ENCODE results near the gene PEAR1.

The PEAR1 gene, protein sequence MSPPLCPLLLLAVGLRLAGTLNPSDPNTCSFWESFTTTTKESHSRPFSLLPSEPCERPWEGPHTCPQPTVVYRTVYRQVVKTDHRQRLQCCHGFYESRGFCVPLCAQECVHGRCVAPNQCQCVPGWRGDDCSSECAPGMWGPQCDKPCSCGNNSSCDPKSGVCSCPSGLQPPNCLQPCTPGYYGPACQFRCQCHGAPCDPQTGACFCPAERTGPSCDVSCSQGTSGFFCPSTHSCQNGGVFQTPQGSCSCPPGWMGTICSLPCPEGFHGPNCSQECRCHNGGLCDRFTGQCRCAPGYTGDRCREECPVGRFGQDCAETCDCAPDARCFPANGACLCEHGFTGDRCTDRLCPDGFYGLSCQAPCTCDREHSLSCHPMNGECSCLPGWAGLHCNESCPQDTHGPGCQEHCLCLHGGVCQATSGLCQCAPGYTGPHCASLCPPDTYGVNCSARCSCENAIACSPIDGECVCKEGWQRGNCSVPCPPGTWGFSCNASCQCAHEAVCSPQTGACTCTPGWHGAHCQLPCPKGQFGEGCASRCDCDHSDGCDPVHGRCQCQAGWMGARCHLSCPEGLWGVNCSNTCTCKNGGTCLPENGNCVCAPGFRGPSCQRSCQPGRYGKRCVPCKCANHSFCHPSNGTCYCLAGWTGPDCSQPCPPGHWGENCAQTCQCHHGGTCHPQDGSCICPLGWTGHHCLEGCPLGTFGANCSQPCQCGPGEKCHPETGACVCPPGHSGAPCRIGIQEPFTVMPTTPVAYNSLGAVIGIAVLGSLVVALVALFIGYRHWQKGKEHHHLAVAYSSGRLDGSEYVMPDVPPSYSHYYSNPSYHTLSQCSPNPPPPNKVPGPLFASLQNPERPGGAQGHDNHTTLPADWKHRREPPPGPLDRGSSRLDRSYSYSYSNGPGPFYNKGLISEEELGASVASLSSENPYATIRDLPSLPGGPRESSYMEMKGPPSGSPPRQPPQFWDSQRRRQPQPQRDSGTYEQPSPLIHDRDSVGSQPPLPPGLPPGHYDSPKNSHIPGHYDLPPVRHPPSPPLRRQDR

DNA sequence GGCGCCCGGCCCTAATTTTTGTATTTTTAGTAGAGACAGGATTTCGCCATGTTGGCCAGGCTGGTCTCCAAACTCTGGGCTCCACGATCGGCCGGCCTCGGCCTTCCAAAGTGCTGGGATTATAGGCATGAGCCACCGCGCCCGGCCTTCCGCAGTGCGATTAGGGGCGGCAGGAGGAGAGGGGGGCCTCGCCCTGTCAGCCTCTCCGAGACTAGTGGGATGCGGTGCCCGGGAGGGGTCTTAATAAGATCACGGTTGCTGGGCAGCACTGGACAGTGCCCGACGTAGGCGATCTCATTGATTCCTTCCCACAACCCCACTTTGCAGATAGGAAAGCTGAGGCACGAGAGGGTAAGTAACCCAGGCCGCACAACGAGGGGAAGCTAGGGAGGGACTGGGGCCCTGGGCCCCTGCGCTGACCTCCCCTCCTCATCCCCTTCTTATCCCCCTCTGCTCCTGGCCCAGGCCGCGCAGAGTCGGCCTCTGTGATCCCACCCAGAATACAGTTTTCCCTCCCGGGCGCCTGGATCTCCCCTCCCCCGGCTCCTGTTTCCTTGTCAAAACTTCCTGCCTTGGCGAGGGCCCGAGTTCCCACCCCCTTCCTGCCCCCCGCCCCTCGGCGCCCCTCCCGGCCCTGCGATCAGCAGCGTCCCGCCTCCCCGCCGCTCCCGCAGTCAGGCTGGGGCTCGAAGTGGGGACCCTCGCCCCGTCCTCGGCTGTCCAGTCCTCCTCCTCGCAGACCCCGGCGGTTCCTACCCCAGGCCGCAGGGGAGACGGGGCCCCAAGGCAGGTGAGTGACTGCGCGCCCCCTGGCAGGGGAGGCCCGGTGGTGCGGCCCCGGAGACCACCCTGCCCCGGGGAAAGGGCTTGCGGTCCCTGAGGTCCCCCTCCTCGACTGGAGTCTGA, at the start of gene PEAR1:
PEAR1 (plus strand) TSS at position 671 of the 906 bp plus-strand sequence. CDS start 10,209 bp downstream, outside the sequence.
- DNase-seq: no peak

- no peak for DNase-seq
These were observed 49.4 kb upstream of the PEAR1 start for GRCh38 chr1:156844102-156844501.

DNA sequence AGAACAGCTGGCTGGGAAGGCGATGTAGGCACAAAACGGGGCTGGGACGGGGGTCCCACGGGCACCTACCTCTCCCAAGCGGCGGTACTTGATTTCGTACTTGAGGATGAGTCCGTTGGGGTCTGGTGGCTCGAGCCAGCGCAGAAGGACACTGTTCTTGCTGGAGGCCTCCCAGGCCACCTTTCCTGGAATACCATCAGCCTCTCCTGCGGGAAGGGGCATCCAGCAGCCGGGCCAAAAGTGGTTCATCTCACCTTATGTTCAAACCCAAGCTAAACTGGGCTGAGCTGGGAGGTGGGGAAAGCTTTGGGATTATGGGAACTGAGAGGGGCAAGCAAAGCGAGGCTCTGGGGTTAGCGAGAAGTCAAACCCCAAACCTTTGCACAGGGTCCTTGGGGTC, 48.9 kb upstream of the PEAR1 start:
- DNase-seq: no peak

DNA sequence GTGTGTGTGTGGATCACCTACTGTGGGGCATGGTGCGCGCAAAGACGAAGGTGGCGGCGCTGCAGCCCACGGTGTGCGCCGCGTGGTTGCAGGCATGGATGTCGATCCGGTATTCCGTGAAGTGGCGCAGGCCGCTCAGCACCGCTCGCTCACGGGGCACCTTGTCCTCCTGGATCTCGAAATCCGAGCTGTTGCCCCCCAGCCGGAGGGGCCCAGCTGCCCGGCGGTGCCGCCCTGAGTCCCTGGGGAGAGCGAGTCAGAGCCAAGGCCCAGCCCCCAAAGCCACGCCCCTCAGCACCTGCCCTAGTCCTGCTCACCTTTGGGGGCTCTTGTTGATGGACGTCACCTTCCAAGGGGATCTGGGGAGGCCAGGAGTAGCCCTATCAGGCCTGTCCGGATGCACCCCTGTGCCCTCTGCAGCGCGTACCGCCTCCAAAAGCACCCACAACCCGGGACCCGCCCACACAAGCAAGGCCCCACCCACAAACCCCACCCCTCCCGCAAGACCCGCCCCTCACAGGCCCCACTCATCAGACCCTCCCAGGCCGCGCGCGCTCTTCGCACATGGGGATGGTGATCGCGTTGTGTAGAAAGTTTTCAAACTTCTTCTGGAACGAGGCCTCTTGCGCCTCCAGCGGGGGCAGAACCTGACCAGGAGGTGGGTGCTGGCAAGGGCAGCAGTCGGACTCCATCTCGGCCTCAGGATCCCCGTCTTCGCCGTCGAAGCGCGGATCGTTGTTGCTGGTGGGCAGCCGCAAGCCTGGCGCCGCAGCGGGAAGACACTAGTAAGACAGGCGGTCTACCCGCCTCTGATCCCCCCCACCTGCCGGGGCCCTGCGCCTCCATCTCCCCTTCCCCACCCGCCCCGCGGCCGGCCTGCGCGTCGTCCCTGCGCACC, 48.2 kb upstream of the PEAR1 start:
- DNase-seq: no peak

DNA sequence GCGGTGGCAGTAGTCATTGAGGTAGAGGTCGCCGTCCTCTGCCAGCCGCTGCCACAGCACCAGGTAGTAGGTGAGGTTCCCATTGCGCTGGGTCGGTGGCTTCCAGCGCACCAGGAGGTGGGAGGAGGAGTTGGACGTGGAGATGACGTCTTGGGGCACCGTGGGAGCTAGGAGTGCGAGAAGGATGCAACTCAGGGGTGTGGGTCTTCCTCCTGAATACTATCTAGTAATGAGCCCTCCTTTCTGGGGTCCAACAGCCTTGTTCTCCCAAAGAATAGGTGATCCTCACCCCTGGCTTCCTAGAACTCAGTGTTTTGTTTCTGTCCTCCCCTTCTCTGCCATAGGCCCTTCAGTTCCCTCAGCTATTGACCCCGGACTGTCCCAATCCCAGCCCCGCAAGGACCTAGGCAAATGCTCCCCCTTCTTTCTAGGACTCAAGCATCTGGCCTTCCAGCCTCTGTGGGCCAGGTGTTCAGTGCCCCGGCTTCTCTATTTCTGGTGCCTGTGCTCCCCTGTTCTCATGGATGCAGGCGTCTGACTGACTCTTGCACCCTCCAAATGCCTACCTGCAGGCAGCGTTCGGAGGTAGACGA, 47.5 kb upstream of the PEAR1 start:
- no peak for DNase-seq

- no peak for DNase-seq
These were observed 46.9 kb upstream of the PEAR1 start for GRCh38 chr1:156846643-156847042.

DNA sequence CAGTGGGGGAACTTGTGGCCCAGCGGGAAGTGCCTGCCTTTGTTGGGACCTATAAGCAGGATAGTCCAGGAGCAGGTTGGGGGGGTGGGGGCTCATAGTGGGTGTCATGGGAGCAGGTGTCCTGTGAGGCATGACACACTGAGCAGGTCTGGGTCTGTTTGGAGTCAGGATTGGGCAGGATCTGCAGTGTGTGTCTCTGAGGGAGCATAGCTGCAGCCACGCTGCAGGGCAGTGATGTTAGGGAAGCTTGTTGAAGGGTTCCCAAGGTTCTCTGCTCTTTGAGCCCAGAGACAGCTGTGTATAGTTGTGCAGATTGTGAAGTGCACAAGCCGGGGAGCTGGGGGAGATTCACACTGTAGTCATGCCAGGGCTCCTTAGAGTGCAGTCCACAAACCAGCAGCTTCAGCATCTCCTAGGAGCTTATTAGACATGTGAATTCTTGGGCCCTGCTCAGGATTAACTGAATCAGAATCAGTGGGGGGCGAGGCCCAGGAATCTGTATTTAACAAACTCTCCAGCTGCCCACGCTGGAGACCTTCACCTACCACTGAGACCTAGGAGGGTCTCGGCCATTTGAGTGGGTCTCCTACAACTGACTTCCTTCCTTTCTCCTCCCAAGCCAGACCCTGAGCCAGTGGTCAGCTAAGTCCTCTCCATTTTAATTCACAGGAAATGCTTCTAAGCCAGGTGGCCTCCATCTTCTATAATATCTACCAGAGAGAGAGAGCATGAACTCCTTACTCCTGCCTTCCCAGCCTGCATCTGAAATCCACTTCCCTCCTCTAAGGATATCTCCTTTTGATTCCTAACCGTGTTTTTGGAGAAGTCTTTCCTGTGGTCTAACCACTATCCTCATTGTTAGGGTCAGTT, 45.7 kb upstream of the PEAR1 start:
- DNase-seq: no peak

DNA sequence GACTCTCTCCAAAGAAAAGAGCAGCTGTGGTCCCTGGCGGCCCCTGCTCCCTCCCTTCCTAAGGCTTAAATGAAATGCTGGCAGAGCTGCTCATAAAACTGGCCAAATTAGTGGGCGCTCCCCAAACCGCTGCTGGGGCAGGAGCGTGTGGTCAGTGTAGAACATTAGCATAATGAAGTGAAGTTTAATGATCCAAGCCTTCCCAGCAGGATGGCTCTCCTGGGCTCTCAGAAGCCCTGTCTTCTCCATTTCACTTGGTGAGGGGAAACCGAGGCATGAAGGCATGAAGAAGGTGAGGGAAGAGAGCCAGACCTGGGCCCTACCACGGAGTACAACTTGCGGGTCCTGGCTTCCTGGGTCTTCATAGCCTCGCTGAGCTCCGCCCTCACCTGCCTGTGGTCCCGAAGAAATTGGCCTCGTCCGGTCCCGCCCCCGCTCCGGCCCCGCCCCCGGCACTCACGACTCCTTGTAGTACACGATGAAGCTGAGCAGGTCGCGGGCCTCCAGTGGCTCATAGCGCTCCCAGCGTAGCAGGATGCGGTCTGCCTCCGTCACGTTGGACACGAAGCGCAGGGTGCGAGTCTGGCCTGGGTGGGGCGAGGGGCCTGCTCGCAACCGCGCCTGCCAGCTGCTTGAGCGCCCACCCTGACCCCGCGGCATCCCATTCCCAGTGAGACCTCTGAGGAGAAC, 44.9 kb upstream of the PEAR1 start:
- no peak for DNase-seq

DNA sequence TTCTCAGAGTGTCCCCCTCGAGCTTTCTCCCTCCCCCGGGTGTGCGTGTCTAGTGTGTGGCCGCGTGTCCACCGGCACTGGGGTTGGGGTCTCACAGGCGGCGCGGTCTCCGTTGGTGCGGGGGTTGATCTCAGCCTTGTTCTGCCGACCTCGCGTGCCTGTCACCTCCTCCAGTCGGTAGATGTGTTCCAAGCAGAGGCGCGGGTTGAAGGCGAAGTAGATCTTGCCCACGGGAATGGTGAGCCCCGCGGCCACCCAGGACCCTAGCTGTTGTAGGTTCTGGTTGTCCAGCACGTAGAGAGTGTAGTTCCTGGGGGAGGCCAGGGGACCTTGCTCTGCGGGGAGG, 44.4 kb upstream of the PEAR1 start:
- no peak for DNase-seq

- no peak for DNase-seq
These were observed 41.6 kb upstream of the PEAR1 start for GRCh38 chr1:156851779-156852417.

DNA sequence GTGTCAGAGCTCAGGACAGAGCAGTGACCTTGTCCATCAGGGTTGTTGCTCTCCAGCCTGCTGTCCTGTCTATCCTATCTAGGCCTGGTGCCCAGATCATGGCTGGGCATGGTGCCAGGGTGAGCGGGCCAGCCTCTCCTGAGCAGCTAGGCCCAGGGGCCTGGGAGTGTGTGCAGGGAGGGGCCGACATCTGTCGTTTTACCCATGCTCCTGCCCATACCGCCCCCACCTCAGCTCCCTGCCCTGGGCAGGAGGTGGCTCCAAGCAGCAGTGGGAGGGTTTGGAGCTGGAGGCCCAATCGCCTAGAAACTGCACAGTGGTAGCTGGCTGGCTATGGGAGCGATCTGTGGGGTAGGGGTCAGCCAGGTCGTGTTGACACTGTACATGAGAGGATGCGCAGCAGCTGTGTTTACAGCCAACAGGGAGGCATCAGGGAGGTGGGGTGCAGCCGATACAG, 41.1 kb upstream of the PEAR1 start:
- peak; percentile 3 for DNase-seq

- no peak for DNase-seq
These were observed 39.8 kb upstream of the PEAR1 start for GRCh38 chr1:156853761-156854160.

DNA sequence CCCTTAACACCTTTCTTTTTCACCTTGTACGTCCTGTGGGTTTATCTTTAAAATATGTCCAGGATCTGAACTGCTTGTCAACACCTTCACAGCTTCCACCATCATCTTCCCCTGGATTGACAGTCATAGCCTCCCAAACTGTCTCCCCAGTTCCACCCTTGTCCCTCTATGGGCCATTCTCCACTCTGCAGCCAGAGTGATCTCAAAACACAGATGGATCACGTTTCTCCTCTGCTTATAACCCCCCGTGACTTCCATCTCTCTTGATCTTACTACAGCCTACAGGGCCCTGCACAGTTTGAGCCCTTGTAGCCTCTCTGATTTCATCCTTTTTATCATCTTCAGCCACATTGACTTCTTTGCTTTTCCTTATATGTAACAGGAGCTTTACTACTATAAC, 38.9 kb upstream of the PEAR1 start:
- DNase-seq: no peak

DNA sequence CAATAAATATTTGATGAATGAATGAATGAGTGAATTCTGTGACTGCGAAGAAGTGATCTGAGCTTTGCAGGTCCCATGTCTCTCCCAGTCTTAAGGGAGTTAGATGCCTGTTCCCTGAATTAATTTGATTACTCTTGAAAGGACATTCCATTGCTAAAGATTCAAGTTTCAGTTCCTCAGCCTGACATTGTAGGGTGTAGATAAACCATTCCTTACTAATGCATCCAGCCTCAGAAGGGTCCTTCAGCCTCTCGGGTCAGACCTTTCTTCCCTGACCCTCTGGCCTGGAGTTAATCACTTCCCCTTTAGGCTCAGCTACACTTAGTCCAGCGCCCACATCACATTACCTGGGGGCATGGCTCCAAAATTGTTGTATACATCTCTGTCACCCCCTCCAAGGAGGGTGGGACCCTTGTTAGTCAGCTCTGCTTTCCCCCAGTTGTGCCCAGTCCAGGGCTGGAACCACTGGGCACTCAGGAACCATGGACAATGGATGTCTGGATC, 37.2 kb upstream of the PEAR1 start:
- DNase-seq: no peak

DNA sequence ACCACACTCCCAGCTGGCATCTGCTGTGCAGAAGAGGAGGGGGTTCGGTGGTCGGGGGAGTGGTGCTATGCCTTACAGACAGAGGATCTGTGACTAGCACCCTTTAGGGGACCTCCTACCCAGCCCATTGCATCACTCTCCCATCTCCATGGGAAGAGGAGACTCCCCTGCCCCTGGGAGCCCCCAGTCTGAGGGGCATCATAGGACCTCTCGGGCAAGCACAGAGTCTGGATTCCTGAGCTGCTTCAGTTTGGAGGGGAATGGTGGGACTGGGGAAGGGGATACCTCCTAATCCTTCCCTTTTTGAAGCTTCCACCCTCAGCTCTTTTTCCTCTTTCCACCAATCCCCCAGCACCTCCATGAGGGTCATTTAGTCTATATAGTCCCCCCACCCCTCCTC, 36.0 kb upstream of the PEAR1 start:
- DNase-seq: no peak

DNA sequence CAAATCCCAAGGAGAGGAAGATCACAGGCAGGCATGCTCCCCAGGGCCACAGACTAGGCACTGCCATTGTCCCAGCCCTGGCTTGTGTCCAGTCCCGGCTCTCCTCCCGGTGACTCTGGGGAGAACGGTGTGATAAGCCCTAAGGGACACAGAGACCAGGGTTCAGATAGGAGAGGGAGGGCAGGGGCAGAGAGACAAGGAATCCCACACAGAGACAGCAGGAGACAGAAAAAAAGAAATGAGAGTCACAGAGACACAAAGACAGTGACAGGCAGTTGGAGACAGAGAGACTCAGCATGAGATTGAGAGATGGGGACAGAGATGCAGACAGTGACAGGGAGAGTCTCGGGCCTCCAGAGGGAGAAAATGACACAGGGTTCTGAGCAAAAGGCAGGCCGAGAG, 35.0 kb upstream of the PEAR1 start:
- no peak for DNase-seq

DNA sequence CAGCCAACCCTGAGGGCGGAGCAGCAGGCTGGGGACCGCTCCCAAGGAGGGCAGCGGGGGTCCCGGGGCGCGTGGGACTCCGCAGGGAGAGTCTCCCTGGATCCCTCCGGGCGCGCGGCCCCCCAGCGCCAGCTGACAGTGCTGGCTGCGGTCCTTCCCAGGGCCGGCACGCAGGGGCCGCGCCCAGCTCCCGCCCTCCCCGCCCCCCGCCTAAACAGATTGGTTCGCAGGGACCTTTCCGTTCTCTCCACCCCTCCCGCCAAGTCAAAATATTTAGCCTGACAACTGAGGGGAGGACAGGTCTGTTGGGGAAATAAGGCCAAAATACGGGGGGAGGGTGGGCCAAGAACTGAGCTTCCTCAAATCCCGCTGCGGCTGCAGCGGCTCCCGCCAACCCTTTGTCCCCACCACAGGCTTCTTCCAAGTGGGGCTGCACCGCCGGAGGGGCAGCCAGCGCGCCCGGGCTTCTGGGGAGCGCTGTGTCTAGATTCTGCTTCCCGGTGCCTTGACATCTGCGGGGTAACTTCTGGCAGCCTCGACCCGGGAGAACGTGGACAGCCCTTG, 34.5 kb upstream of the PEAR1 start, which contains the start of gene INSRR:
INSRR (minus strand) TSS at position 159 of the 564 bp plus-strand sequence. CDS start 496 bp downstream, outside the sequence.
- no peak for DNase-seq

GRCh38 chr1:156859523-156860112, 33.9 kb upstream of the PEAR1 start:
- DNase-seq: no peak

All from midbrain (tissue), 1 donor.